K562 (cell line): ENCODE measurements around the gene KRT83. TPM values are rescaled to one million over a fixed set of nuclear protein-coding genes. Genes with fewer than 3 reads are reported as not detected.

ENCODE experiments used
- ATAC-seq: fragments of 200-7000 bp; cut with Tn5 transposase; 3 replicates; pipeline ENCODE4 v1.9.1; 2020; ENCODE audit warnings: moderate library complexity
- BruUV-seq: library from RNA; stranded (reverse); fragments of 400-500 nt; replicated peaks from 2 replicates; lab custom pipeline; 2021; lab: Mats Ljungman, UMichigan
- CTCF ChIA-PET: fragments of 300-600 bp; formaldehyde crosslinking; extraction: SDS; loops from one replicate; lab custom pipeline; 2021; ENCODE audit warnings: low intra/inter-chr PET ratio; lab: Yijun Ruan, JAX
- POLR2A ChIA-PET: fragments of 300-600, 350-650 bp; sonication (Branson Sonifier 250); formaldehyde crosslinking; extraction: SDS; loops from one replicate; lab custom pipeline; 2021; ENCODE audit warnings: antibody characterized with exemption, inconsistent platforms; lab: Yijun Ruan, JAX
- DNase-seq, 4 experiments: peaks; one replicate each; pipeline versions ENCODE4 v3.0.0 to v3.0.0-alpha.2; 2011 to 2018; ENCODE audit warnings: low spot score in 3 of 4, mixed read lengths in 3 of 4; ENCODE audit errors: extremely low read depth in 1 of 4
- FAIRE-seq: peaks from 2 replicates; lab custom pipeline; 2011; peaks lifted over from hg19 to GRCh38; lab: Jason Lieb, UNC
- H2AFZ ChIP-seq: 2 replicates; pipeline ENCODE4 v1.6.0; 2011; ENCODE audit warnings: low read depth, low read length, control low read depth, inconsistent platforms
- H3K27ac ChIP-seq: fragments of 200-600 bp; 3 replicates; pipeline ENCODE4 v1.8.0; 2011; ENCODE audit warnings: low read depth, mild to moderate bottlenecking, control low read depth, inconsistent platforms, low read length, moderate library complexity, mixed read lengths; ENCODE audit errors: extremely low read depth
- H3K27me3 ChIP-seq, 2 experiments: fragments of 300-600 bp in 1 of 2; 2 replicates in 1 of 2; 3 replicates in 1 of 2; pipeline versions ENCODE4 v1.6.0 to v1.8.0; 2011; ENCODE audit warnings: inconsistent platforms in 2 of 2, low read length in 2 of 2, mild to moderate bottlenecking in 1 of 2, mixed read lengths in 1 of 2, moderate library complexity in 1 of 2; ENCODE audit not compliant: control insufficient read depth in 2 of 2, insufficient read depth in 2 of 2
- H3K36me3 ChIP-seq: fragments of 300-600 bp; 3 replicates; pipeline ENCODE4 v1.8.0; 2011; ENCODE audit warnings: mild to moderate bottlenecking, low read length, inconsistent platforms; ENCODE audit not compliant: control insufficient read depth, insufficient read depth
- H3K4me1 ChIP-seq, 2 experiments: fragments of 200-600 bp in 1 of 2; replicated peaks in 1 of 2; 2 replicates in 1 of 2; 3 replicates in 1 of 2; pipeline versions ENCODE4 v1.5.1 to v1.8.0; 2011; ENCODE audit warnings: inconsistent platforms in 2 of 2, low read length in 2 of 2, mild to moderate bottlenecking in 1 of 2, mixed read lengths in 1 of 2, moderate library complexity in 1 of 2; ENCODE audit not compliant: control insufficient read depth in 2 of 2, insufficient read depth in 2 of 2
- H3K4me2 ChIP-seq: 2 replicates; pipeline ENCODE4 v1.6.1; 2011; ENCODE audit warnings: low read length, control low read depth, inconsistent platforms, mixed read lengths; ENCODE audit not compliant: insufficient read depth
- H3K4me3 ChIP-seq: fragments of 200-600 bp; sonication (generic), shearing (Covaris generic); 2 replicates; pipeline ENCODE4 v1.5.1; 2016; ENCODE audit warnings: control low read depth, inconsistent platforms
- H3K79me2 ChIP-seq: fragments of 200-600 bp; 3 replicates; pipeline ENCODE4 v1.8.0; 2011; ENCODE audit warnings: low read length, inconsistent platforms; ENCODE audit not compliant: control insufficient read depth, insufficient read depth
- H3K9ac ChIP-seq, 2 experiments: 2 replicates each; pipeline versions ENCODE4 v1.6.0 to v1.6.1; 2011; ENCODE audit warnings: low read depth in 2 of 2, low read length in 2 of 2, control low read depth in 1 of 2, inconsistent platforms in 1 of 2, mild to moderate bottlenecking in 1 of 2, mixed read lengths in 1 of 2; ENCODE audit not compliant: insufficient read depth in 1 of 2
- H3K9me1 ChIP-seq: one replicate; pipeline ENCODE4 v1.6.0; 2011; ENCODE audit warnings: inconsistent platforms, mild to moderate bottlenecking, low read length, moderate library complexity; ENCODE audit not compliant: control insufficient read depth, insufficient read depth
- H3K9me3 ChIP-seq: replicated peaks from 2 replicates; pipeline ENCODE4 v1.5.1; 2011; ENCODE audit warnings: low read depth, low read length, inconsistent platforms; ENCODE audit not compliant: control insufficient read depth, insufficient read depth
- H4K20me1 ChIP-seq: replicated peaks from 2 replicates; pipeline ENCODE4 v1.6.1; 2011; ENCODE audit warnings: low read length, inconsistent platforms, mixed read lengths; ENCODE audit not compliant: control insufficient read depth, insufficient read depth
- BCOR ChIP-seq: fragments of 450-650 bp; IDR thresholded peaks from 2 replicates; pipeline ENCODE4 v1.6.1; 2016
- DIDO1 ChIP-seq: fragments of 450-650 bp; IDR thresholded peaks from 2 replicates; pipeline ENCODE4 v1.6.1; 2016; ENCODE audit warnings: low read depth, missing biosample characterization, missing genetic modification characterization
- E2F4 ChIP-seq: sonication (generic); formaldehyde crosslinking; IDR thresholded peaks from 2 replicates; pipeline ENCODE4 v1.8.0; 2022; ENCODE audit warnings: mild to moderate bottlenecking, low read depth, missing genetic modification reagents
- ELK3 ChIP-seq: fragments of 450-650 bp; formaldehyde crosslinking; IDR thresholded peaks from 2 replicates; pipeline ENCODE4 v1.4.0; 2020; ENCODE audit warnings: mild to moderate bottlenecking
- ETS2 ChIP-seq: IDR thresholded peaks from 2 replicates; pipeline ENCODE4 v1.6.1; 2016; ENCODE audit warnings: borderline replicate concordance, missing genetic modification characterization, mild to moderate bottlenecking, moderate library complexity, missing compliant biosample characterization; ENCODE audit not compliant: poor library complexity, severe bottlenecking
- FOXM1 ChIP-seq, 2 experiments: fragments of 450-650 bp in 1 of 2; sonication (generic) in 1 of 2; formaldehyde crosslinking in 1 of 2; IDR thresholded peaks; 2 replicates each; pipeline versions ENCODE4 v1.6.1 to v1.9.0; 2017 to 2022; ENCODE audit warnings: low read depth in 2 of 2, mild to moderate bottlenecking in 2 of 2, missing genetic modification reagents in 1 of 2, moderate library complexity in 1 of 2
- GABPB1 ChIP-seq: sonication (generic); formaldehyde crosslinking; IDR thresholded peaks from 2 replicates; pipeline ENCODE4 v1.8.0; 2022; ENCODE audit warnings: mild to moderate bottlenecking, missing genetic modification reagents
- MIER1 ChIP-seq: fragments of 450-650 bp; IDR thresholded peaks from 2 replicates; pipeline ENCODE4 v1.6.1; 2016; ENCODE audit warnings: antibody characterized with exemption, mild to moderate bottlenecking, low read depth
- OTX1 ChIP-seq: fragments of 450-650 bp; formaldehyde crosslinking; IDR thresholded peaks from 2 replicates; pipeline ENCODE4 v1.4.0; 2022; ENCODE audit warnings: mild to moderate bottlenecking
- PHF21A ChIP-seq: fragments of 450-650 bp; IDR thresholded peaks from 2 replicates; pipeline ENCODE4 v1.6.1; 2017; ENCODE audit warnings: low read depth, borderline replicate concordance
- POLR2A ChIP-seq: fragments of 450-650 bp; conservative IDR thresholded peaks from 2 replicates; pipeline ENCODE4 v1.6.1; 2016
- TFAM ChIP-seq: fragments of 250-450 bp; sonication (Bioruptor Pico); conservative IDR thresholded peaks from 2 replicates; pipeline ENCODE4 v1.5.0; 2021; ENCODE audit warnings: mild to moderate bottlenecking, moderate library complexity
- TSHZ1 ChIP-seq: fragments of 250-450 bp; sonication (Bioruptor Pico); IDR thresholded peaks from 2 replicates; pipeline ENCODE4 v1.4.0; 2020; ENCODE audit warnings: mild to moderate bottlenecking, moderate library complexity
- VEZF1 ChIP-seq: fragments of 200-800 bp; sonication (Bioruptor generic); IDR thresholded peaks from 2 replicates; pipeline ENCODE4 v1.6.1; 2017; ENCODE audit warnings: missing genetic modification characterization, missing compliant biosample characterization
- ZNF75A ChIP-seq: fragments of 450-650 bp; formaldehyde crosslinking; IDR thresholded peaks from 2 replicates; pipeline ENCODE4 v1.4.0; 2020; ENCODE audit warnings: mild to moderate bottlenecking
- WGBS: fragments of 100-300 bp; shearing (Covaris generic); methylation state at CpG from one replicate; pipeline ENCODE4 v1.1.6; 2016; ENCODE audit warnings: low coverage, mixed read lengths; ENCODE audit not compliant: insufficient coverage; ENCODE audit errors: missing lambda C conversion rate; 5-methylcytosine and 5-hydroxymethylcytosine counted together
- in situ Hi-C: fragments of 300-500 bp; cut with MboI; formaldehyde crosslinking; loops from 4 replicates; pipeline ENCODE4 v1.15.0; 2018; ENCODE audit warnings: inconsistent platforms, mixed read lengths
- intact Hi-C: fragments of 100-400 bp; cut with micrococcal nuclease; formaldehyde crosslinking; loops from 2 replicates; pipeline ENCODE4 v1.14.2; 2022
- polyA plus RNA-seq, 8 experiments: library from polyadenylated mRNA; depleted of rRNA in 4 of 8; stranded (reverse) in 5 of 8; unstranded in 3 of 8; fragments of >200 nt; fragmentation: Nextera tagmentation in 2 of 8; fragmentation: Illumina TruSeq in 1 of 8; extraction: Ambion mirVana in 2 of 8; extraction: Trizol in 1 of 8; gene quantifications; 2 replicates each; pipeline versions ENCODE4 v1.2.1 to v1.2.3, GENCODE V29; 2011 to 2014; ENCODE audit warnings: inconsistent platforms in 1 of 8, missing spikeins in 1 of 8
- total RNA-seq, 7 experiments: library from RNA; depleted of rRNA in 6 of 7; stranded (reverse); fragments of >200 nt in 6 of 7; fragmentation: Illumina TruSeq in 2 of 7; extraction: Trizol in 2 of 7; gene quantifications; 2 replicates each; pipeline versions ENCODE4 v1.2.1 to v1.2.3, GENCODE V29; 2011 to 2021; ENCODE audit warnings: low replicate concordance in 1 of 7

Gene KRT83
- total and polyA plus RNA-seq, 9 of the 15 experiments (the other 6 are each of a cell fraction or from before 2014, with no cell fraction given) = not detected

- peaks cover 0 to 11% of the 10 kb centered on the region in 2 experiments; a peak in 3 of 5 replicates for H3K4me1 ChIP-seq
- no peak for DNase-seq
- CTCF ChIA-PET = interaction anchor here (0.7 kb wide), 1 partner anchor 97 kb away, joined by 4 read pairs; no protein-coding TSS in a partner anchor
- H3K36me3 ChIP-seq = no peaks in the 10 kb centered on the region
- H3K4me3 ChIP-seq = no peak overlapping the region
- H3K9me3 ChIP-seq = no peaks in the 10 kb centered on the region
- POLR2A ChIA-PET = interaction anchor here (0.6 to 1.0 kb wide), 2 partner anchors 78 to 290 kb away, joined by 3 read pairs; no protein-coding TSS in a partner anchor
- in situ Hi-C loops (no loop called here), intact Hi-C loops (no loop called here)
- no peak overlapping the region for H3K4me2 ChIP-seq
- no peaks in the 10 kb centered on the region for H3K79me2 ChIP-seq
- no TSS peak for BruUV-seq
- no peak overlapping the region for H2AFZ ChIP-seq
- no peaks in the 10 kb centered on the region for H4K20me1 ChIP-seq
- H3K27ac ChIP-seq = no peak overlapping the region
- H3K9me1 ChIP-seq = no peaks in the 10 kb centered on the region
- TF ChIP-seq POLR2A (no peak), BCOR (no peak), MIER1 (no peak), PHF21A (no peak), TFAM (CRISPR knock-in tag) (no peak), OTX1 (CRISPR knock-in tag) (no peak), TSHZ1 (CRISPR knock-in tag) (no peak), GABPB1 (CRISPR knock-in tag) (no peak), ELK3 (no peak), DIDO1 (tag) (no peak), FOXM1 (IDR thresholded peaks at IDR 0.05; ENCODE audit: low read depth) (no peak), FOXM1 (CRISPR knock-in tag; IDR thresholded peaks at IDR 0.05; ENCODE audit: low read depth) (no peak), ETS2 (tag) (no peak), E2F4 (CRISPR knock-in tag) (no peak), VEZF1 (CRISPR knock-in tag) (no peak), ZNF75A (no peak)
- TF ChIP-seq, all 486 proteins: peak for 0
- FAIRE-seq (no peak), ATAC-seq (no peak)
- WGBS = 3% methylated on average over 2 of the region's 2 CpGs
- peaks cover 0 to 16% of the 10 kb centered on the region in 2 experiments; a peak in 2 of 5 replicates for H3K27me3 ChIP-seq
- no peak overlapping the region for H3K9ac ChIP-seq
Observed at GRCh38 chr12:52285172-52285745, 35.9 kb downstream of the KRT83 start.
